ENCODE results near the gene FBXO34. TPM values are rescaled to one million over a fixed set of nuclear protein-coding genes. Genes with fewer than 3 reads are reported as not detected.

The FBXO34 gene
- total RNA-seq, 1 experiment from 2014 or later: 18.8 TPM

GRCh38 chr14:55274146-55274545 lies 2.9 kb downstream of the FBXO34 start:
- ATAC-seq: no peak
- Histone ChIP-seq H3K27me3 (ENCODE audit: control insufficient read depth, insufficient read depth, low read length) (no peaks in the 10 kb centered on the region), H3K27ac (ENCODE audit: low read length) (no peak overlapping the region), H3K4me1 (ENCODE audit: control insufficient read depth, insufficient read depth, low read length) (peaks cover 21% of the 10 kb centered on the region), H3K9me3 (ENCODE audit: control insufficient read depth, insufficient read depth, low read depth, low read length) (no peaks in the 10 kb centered on the region), H3K4me3 (ENCODE audit: low read depth in 2 of 2, low read length in 2 of 2) (peak overlapping the region; percentile 69 to 91), H3K36me3 (ENCODE audit: control insufficient read depth, insufficient read depth, low read length) (no peaks in the 10 kb centered on the region; the same call in 1 of the 2 replicates)
- POLR2A ChIA-PET: no interaction called here
- TF ChIP-seq CTCF (IDR thresholded peaks at IDR 0.05) (no peak), TCF7L2 (IDR thresholded peaks at IDR 0.05; ENCODE audit: low read depth, low read length) (no peak), SIN3A (IDR thresholded peaks at IDR 0.05; ENCODE audit: borderline replicate concordance, insufficient read depth, low read depth, low read length) (no peak), REST (IDR thresholded peaks at IDR 0.05; ENCODE audit: insufficient read depth in 1 of 2, low read depth in 2 of 2, low read length in 1 of 2) (no peak), POLR2AphosphoS5 (IDR thresholded peaks at IDR 0.05; ENCODE audit: low read depth, low read length) (no peak)
- in situ Hi-C loops (cut with HindIII; ENCODE audit: low pct_unique_long_range_greater_than_20kb, low sequenced_read_pairs) (no loop called here), intact Hi-C loops (cut with micrococcal nuclease; ENCODE audit: unreplicated experiment) (loop anchor here (10.0 kb wide), 1 partner anchor 71 kb away; no protein-coding TSS in a partner anchor)
- CTCF ChIA-PET: no interaction called here
- DNase-seq (ENCODE audit: low read depth, low spot score): no peak
- BruUV-seq (replicated peaks): no TSS peak

GRCh38 chr14:55274751-55275150 lies 3.5 kb downstream of the FBXO34 start:
- ATAC-seq (no peak), DNase-seq (ENCODE audit: low read depth, low spot score) (no peak)
- intact Hi-C loops (cut with micrococcal nuclease; ENCODE audit: unreplicated experiment) (loop anchor here (10.0 kb wide), 1 partner anchor 70 kb away; no protein-coding TSS in a partner anchor), in situ Hi-C loops (cut with HindIII; ENCODE audit: low pct_unique_long_range_greater_than_20kb, low sequenced_read_pairs) (no loop called here)
- CTCF ChIA-PET: no interaction called here
- no TSS peak for BruUV-seq (replicated peaks)
- H3K4me1 ChIP-seq (ENCODE audit: control insufficient read depth, insufficient read depth, low read length): peaks cover 21% of the 10 kb centered on the region
- H3K4me3 ChIP-seq (ENCODE audit: low read depth in 2 of 2, low read length in 2 of 2): no peak overlapping the region
- H3K36me3 ChIP-seq (ENCODE audit: control insufficient read depth, insufficient read depth, low read length): no peaks in the 10 kb centered on the region; the same call in 1 of the 2 replicates
- POLR2A ChIA-PET: no interaction called here
- no peak overlapping the region for H3K27ac ChIP-seq (ENCODE audit: low read length)
- H3K27me3 ChIP-seq (ENCODE audit: control insufficient read depth, insufficient read depth, low read length): no peaks in the 10 kb centered on the region
- no peaks in the 10 kb centered on the region for H3K9me3 ChIP-seq (ENCODE audit: control insufficient read depth, insufficient read depth, low read depth, low read length)
- TF ChIP-seq TCF7L2 (IDR thresholded peaks at IDR 0.05; ENCODE audit: low read depth, low read length) (no peak), SIN3A (IDR thresholded peaks at IDR 0.05; ENCODE audit: borderline replicate concordance, insufficient read depth, low read depth, low read length) (no peak), POLR2AphosphoS5 (IDR thresholded peaks at IDR 0.05; ENCODE audit: low read depth, low read length) (no peak), REST (IDR thresholded peaks at IDR 0.05; ENCODE audit: insufficient read depth in 1 of 2, low read depth in 2 of 2, low read length in 1 of 2) (no peak), CTCF (IDR thresholded peaks at IDR 0.05) (no peak)

Measured in Panc1 (cell line).